HEK293 (cell line): ENCODE data around the gene RGS9.
A peak's percentile ranks its signal among the peaks of the same experiment; 100 is the strongest.

Experiments used
- CTCF ChIA-PET: fragments of 350-600 bp; formaldehyde crosslinking; extraction: SDS; loops from one replicate; lab custom pipeline; 2021; ENCODE audit warnings: antibody characterized with exemption; lab: Yijun Ruan, JAX
- POLR2A ChIA-PET: fragments of 300-600 bp; formaldehyde crosslinking; extraction: SDS; loops from one replicate; lab custom pipeline; 2020; ENCODE audit warnings: antibody characterized with exemption, inconsistent platforms; lab: Yijun Ruan, JAX
- H3K27ac ChIP-seq: fragments of 200-500 bp; sonication (Bioruptor generic); 2 replicates; pipeline ENCODE4 v1.5.1; 2014; ENCODE audit warnings: low read depth, low read length, control low read depth, inconsistent platforms; ENCODE audit errors: extremely low read depth
- H3K36me3 ChIP-seq, 2 experiments: fragments of 200-500 bp in 1 of 2; sonication (Bioruptor generic) in 1 of 2; 1 replicate in 1 of 2; 2 replicates in 1 of 2; pipeline ENCODE4 v1.5.1; 2014 to 2017; ENCODE audit warnings: inconsistent platforms in 2 of 2, low read length in 2 of 2; ENCODE audit not compliant: control insufficient read depth in 2 of 2, insufficient read depth in 1 of 2
- H3K4me1 ChIP-seq: fragments of 200-500 bp; sonication (Bioruptor generic); 2 replicates; pipeline ENCODE4 v1.5.1; 2014; ENCODE audit warnings: mild to moderate bottlenecking, low read length, inconsistent platforms; ENCODE audit not compliant: control insufficient read depth, insufficient read depth
- H3K4me3 ChIP-seq: 2 replicates; pipeline ENCODE4 v1.5.1; 2011; ENCODE audit warnings: low read depth, mild to moderate bottlenecking, control low read depth, low read length, moderate library complexity
- H3K9me3 ChIP-seq: fragments of 200-500 bp; sonication (Bioruptor generic); 2 replicates; pipeline ENCODE4 v1.5.1; 2014; ENCODE audit warnings: low read depth, low read length, inconsistent platforms; ENCODE audit not compliant: control insufficient read depth, insufficient read depth
- EGR2 ChIP-seq: fragments of 450-650 bp; formaldehyde crosslinking; IDR thresholded peaks from 2 replicates; pipeline ENCODE4 v1.5.1; 2016; ENCODE audit warnings: low read depth, missing biosample characterization, missing genetic modification characterization
- HOXC10 ChIP-seq: sonication (generic); formaldehyde crosslinking; IDR thresholded peaks from 2 replicates; pipeline ENCODE4 v1.8.1; 2023; ENCODE audit warnings: mild to moderate bottlenecking, missing genetic modification reagents
- ZNF19 ChIP-seq: fragments of 450-650 bp; formaldehyde crosslinking; IDR thresholded peaks from 2 replicates; pipeline ENCODE4; 2016; ENCODE audit warnings: missing biosample characterization, missing genetic modification characterization, low read depth
- ZNF785 ChIP-seq: fragments of 450-650 bp; formaldehyde crosslinking; IDR thresholded peaks from 2 replicates; pipeline ENCODE4 v1.5.1; 2016; ENCODE audit warnings: missing biosample characterization, missing genetic modification characterization
- TF ChIP-seq, protein P1 (sequence below): fragments of 450-650 bp; formaldehyde crosslinking; IDR thresholded peaks from 2 replicates; pipeline ENCODE4 v1.5.1; 2016; ENCODE audit warnings: missing biosample characterization, missing genetic modification characterization
- TF ChIP-seq, protein P2 (sequence below): fragments of 450-650 bp; formaldehyde crosslinking; conservative IDR thresholded peaks from 2 replicates; pipeline ENCODE4 v1.5.1; 2016; ENCODE audit warnings: low read depth, missing biosample characterization, missing genetic modification characterization
- TF ChIP-seq, protein P3 (sequence below): fragments of 450-650 bp; formaldehyde crosslinking; IDR thresholded peaks from 2 replicates; pipeline ENCODE4 v1.5.1; 2016; ENCODE audit warnings: missing biosample characterization, missing genetic modification characterization, low read depth
- TF ChIP-seq, protein P4 (sequence below): fragments of 450-650 bp; formaldehyde crosslinking; IDR thresholded peaks from 2 replicates; pipeline ENCODE4 v1.5.1; 2016; ENCODE audit warnings: missing biosample characterization, missing genetic modification characterization

Gene RGS9

DNA sequence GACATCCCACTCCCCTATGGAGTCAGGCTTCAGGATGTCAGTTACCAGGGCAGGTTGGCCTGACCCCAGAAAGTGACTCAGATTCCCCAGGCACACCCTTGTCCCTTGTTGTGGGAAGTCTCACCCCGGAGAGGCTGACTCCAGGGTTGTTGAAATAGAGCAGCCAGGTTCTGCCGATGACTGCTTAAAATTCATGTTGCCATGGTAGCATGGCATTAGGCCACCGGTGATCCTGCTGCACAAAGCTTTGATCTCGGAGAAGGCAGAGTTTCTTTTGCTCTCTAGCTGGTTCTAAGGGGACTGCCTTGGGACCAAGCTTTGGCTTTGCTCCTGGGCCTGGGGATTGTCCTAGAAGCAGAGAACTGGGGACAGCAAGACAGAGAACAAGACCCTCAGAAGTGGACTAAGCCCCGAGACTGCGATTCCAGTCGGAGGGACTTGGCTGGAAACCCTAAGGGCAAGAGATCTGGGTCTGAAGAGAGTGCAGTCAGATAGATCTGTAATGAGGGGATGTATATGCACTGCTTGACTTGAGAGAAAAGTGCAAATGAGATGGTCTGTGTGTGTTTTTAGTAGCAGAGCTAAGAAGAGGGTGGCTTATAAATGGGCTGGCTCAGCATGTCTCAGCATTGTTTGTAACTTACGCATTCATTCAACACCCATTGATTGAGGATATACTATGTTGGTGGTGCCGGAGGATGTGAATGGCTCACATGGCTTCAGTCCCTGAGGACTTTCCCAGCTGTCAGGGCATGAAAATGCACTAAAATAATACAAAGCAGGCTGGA is 106.9 kb downstream of the RGS9 start (continued):
- TF ChIP-seq, protein P1, sequence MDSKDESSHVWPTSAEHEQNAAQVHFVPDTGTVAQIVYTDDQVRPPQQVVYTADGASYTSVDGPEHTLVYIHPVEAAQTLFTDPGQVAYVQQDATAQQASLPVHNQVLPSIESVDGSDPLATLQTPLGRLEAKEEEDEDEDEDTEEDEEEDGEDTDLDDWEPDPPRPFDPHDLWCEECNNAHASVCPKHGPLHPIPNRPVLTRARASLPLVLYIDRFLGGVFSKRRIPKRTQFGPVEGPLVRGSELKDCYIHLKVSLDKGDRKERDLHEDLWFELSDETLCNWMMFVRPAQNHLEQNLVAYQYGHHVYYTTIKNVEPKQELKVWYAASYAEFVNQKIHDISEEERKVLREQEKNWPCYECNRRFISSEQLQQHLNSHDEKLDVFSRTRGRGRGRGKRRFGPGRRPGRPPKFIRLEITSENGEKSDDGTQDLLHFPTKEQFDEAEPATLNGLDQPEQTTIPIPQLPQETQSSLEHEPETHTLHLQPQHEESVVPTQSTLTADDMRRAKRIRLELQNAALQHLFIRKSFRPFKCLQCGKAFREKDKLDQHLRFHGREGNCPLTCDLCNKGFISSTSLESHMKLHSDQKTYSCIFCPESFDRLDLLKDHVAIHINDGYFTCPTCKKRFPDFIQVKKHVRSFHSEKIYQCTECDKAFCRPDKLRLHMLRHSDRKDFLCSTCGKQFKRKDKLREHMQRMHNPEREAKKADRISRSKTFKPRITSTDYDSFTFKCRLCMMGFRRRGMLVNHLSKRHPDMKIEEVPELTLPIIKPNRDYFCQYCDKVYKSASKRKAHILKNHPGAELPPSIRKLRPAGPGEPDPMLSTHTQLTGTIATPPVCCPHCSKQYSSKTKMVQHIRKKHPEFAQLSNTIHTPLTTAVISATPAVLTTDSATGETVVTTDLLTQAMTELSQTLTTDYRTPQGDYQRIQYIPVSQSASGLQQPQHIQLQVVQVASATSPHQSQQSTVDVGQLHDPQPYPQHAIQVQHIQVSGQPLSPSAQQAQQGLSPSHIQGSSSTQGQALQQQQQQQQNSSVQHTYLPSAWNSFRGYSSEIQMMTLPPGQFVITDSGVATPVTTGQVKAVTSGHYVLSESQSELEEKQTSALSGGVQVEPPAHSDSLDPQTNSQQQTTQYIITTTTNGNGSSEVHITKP (tag by site-specific recombination): peak; percentile 43; the same call in 1 of the 2 replicates

DNA sequence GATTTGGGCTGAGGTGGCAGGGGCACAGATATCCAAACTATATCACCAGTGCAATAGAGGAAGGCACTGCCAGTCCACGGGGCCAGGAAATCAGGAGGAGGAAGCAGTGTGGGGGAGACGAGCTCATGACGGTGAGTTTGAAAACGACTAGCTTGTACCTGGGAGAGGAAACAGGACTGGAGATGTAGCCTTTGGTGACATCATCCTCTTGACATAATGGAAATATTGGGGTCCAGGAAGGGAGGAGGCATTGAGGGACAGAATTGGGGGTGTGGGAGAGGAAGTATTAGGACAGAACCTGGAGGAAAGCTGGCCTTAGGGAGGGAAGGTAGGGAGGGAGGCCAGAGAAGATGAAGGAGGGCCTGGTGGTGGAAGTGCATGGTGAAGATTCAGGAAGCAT is 109.1 kb downstream of the RGS9 start:
- no peaks in the 10 kb centered on the region for H3K36me3 ChIP-seq
- H3K4me3 ChIP-seq: no peak overlapping the region
- POLR2A ChIA-PET: no interaction called here
- TF ChIP-seq, protein P2, sequence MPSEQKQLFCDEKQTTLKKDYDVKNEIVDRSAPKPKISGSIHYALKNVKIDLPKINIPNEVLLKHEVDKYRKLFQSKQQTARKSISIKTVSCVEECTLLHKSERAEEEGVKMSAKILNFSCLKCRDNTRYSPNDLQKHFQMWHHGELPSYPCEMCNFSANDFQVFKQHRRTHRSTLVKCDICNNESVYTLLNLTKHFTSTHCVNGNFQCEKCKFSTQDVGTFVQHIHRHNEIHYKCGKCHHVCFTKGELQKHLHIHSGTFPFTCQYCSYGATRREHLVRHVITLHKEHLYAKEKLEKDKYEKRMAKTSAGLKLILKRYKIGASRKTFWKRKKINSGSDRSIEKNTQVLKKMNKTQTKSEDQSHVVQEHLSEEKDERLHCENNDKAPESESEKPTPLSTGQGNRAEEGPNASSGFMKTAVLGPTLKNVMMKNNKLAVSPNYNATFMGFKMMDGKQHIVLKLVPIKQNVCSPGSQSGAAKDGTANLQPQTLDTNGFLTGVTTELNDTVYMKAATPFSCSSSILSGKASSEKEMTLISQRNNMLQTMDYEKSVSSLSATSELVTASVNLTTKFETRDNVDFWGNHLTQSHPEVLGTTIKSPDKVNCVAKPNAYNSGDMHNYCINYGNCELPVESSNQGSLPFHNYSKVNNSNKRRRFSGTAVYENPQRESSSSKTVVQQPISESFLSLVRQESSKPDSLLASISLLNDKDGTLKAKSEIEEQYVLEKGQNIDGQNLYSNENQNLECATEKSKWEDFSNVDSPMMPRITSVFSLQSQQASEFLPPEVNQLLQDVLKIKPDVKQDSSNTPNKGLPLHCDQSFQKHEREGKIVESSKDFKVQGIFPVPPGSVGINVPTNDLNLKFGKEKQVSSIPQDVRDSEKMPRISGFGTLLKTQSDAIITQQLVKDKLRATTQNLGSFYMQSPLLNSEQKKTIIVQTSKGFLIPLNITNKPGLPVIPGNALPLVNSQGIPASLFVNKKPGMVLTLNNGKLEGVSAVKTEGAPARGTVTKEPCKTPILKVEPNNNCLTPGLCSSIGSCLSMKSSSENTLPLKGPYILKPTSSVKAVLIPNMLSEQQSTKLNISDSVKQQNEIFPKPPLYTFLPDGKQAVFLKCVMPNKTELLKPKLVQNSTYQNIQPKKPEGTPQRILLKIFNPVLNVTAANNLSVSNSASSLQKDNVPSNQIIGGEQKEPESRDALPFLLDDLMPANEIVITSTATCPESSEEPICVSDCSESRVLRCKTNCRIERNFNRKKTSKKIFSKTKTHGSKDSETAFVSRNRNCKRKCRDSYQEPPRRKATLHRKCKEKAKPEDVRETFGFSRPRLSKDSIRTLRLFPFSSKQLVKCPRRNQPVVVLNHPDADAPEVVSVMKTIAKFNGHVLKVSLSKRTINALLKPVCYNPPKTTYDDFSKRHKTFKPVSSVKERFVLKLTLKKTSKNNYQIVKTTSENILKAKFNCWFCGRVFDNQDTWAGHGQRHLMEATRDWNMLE (tag by site-specific recombination): no peak
- TF ChIP-seq, protein P3, sequence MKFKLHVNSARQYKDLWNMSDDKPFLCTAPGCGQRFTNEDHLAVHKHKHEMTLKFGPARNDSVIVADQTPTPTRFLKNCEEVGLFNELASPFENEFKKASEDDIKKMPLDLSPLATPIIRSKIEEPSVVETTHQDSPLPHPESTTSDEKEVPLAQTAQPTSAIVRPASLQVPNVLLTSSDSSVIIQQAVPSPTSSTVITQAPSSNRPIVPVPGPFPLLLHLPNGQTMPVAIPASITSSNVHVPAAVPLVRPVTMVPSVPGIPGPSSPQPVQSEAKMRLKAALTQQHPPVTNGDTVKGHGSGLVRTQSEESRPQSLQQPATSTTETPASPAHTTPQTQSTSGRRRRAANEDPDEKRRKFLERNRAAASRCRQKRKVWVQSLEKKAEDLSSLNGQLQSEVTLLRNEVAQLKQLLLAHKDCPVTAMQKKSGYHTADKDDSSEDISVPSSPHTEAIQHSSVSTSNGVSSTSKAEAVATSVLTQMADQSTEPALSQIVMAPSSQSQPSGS (tag by site-specific recombination): peak; percentile 59
- TF ChIP-seq, all 188 proteins: peak for 1
- CTCF ChIA-PET: interaction anchor here (1.9 kb wide), 1 partner anchor 14 kb away, joined by 5 read pairs; no protein-coding TSS in a partner anchor
- no peaks in the 10 kb centered on the region for H3K9me3 ChIP-seq
- H3K27ac ChIP-seq: no peak overlapping the region
- peaks cover 3% of the 10 kb centered on the region; the same call in 1 of the 2 replicates for H3K4me1 ChIP-seq

DNA sequence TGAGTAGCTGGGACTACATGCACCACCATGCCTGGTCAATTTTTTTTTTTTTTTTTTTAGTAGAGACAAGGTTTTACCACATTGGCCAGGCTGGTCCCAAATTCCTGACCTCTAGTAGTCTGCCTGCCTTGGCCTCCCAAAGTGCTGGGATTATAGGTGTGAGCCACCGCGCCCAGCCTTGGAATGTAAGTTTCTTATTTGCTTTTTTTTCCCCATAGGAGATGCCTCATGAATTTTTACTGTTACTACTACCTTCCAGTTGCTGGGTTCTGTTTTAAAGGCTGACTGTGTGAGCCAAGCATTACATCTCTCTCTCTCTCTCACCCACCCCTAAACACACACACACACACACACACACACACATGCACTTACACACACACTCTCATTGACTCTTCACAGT is 112.6 kb downstream of the RGS9 start:
- H3K9me3 ChIP-seq: no peaks in the 10 kb centered on the region
- CTCF ChIA-PET: interaction anchor here (0.6 to 2.5 kb wide), 2 partner anchors 18 to 268 kb away, joined by 3 to 9 read pairs; no protein-coding TSS in a partner anchor
- no peak overlapping the region for H3K27ac ChIP-seq
- TF ChIP-seq EGR2: no peak
- TF ChIP-seq, protein P4, sequence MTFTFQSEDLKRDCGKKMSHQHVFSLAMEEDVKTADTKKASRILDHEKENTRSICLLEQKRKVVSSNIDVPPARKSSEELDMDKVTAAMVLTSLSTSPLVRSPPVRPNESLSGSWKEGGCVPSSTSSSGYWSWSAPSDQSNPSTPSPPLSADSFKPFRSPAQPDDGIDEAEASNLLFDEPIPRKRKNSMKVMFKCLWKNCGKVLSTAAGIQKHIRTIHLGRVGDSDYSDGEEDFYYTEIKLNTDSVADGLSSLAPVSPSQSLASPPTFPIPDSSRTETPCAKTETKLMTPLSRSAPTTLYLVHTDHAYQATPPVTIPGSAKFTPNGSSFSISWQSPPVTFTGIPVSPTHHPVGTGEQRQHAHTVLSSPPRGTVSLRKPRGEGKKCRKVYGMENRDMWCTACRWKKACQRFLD (tag by site-specific recombination): no peak
- no peak for TF ChIP-seq ZNF785
- TF ChIP-seq HOXC10 (CRISPR knock-in tag): no peak
- no peak for TF ChIP-seq ZNF19
- H3K4me3 ChIP-seq: no peak overlapping the region
- POLR2A ChIA-PET: no interaction called here
- no peaks in the 10 kb centered on the region for H3K4me1 ChIP-seq
- H3K36me3 ChIP-seq: no peaks in the 10 kb centered on the region
